K562 treated with DMSO at 1 percent for 48 hours (cell line): ENCODE results near the gene AOPEP. TPM values are rescaled to one million over a fixed set of nuclear protein-coding genes. Genes with fewer than 3 reads are reported as not detected.

ENCODE experiments used
- total RNA-seq: library from RNA; unstranded; fragments of 300-600 nt; gene quantifications from 2 replicates; pipeline ENCODE4 v1.2.3, GENCODE V29; 2022; ENCODE audit warnings: low replicate concordance; ENCODE audit errors: extremely low read depth

The AOPEP gene
- total RNA-seq = not detected in 2 replicates

GRCh38 chr9:94726495-94727191 is at the start of gene AOPEP:
TSS of gene AOPEP (plus strand) at chr9:94726699. CDS start at chr9:94759784, 33,085 bp downstream.

Other genes with a start within 250 kb of the AOPEP start
- not detected in 2 replicates for gene PCAT7, start 171.6 kb upstream of the AOPEP start, total RNA-seq
- not detected in 2 replicates for gene FBP2, start 132.9 kb upstream of the AOPEP start, total RNA-seq
- not detected in 2 replicates for gene FBP1, start 87.2 kb upstream of the AOPEP start, total RNA-seq